Liver (tissue), 9 donors: ENCODE measurements around the gene RSRC2. TPM values are rescaled to one million over a fixed set of nuclear protein-coding genes. Genes with fewer than 3 reads are reported as not detected.

ENCODE experiments used
- DNase-seq: peaks from one replicate; pipeline ENCODE4 v3.0.0-alpha.2; 2017; ENCODE audit warnings: low spot score
- H3K27ac ChIP-seq, 2 donors: one replicate each; pipeline ENCODE4 v1.7.0; 2013; ENCODE audit warnings: inconsistent platforms in 2 of 2, low read length in 2 of 2, control low read depth in 1 of 2, low read depth in 1 of 2, mild to moderate bottlenecking in 1 of 2
- H3K27me3 ChIP-seq, 4 donors: one replicate each; pipeline versions ENCODE4 v1.6.1 to v1.7.0; 2013; ENCODE audit warnings: low read length in 3 of 4, inconsistent platforms in 1 of 4, mild to moderate bottlenecking in 1 of 4, moderate library complexity in 1 of 4; ENCODE audit not compliant: control insufficient read depth in 4 of 4, insufficient read depth in 4 of 4
- H3K36me3 ChIP-seq, 4 donors: one replicate each; pipeline versions ENCODE4 v1.6.1 to v1.7.0; 2013; ENCODE audit warnings: low read length in 3 of 4, mild to moderate bottlenecking in 3 of 4, low read depth in 1 of 4, moderate library complexity in 1 of 4; ENCODE audit not compliant: control insufficient read depth in 4 of 4, insufficient read depth in 3 of 4
- H3K4me1 ChIP-seq, 4 donors: one replicate each; pipeline versions ENCODE4 v1.6.1 to v1.7.0; 2013; ENCODE audit warnings: low read length in 3 of 4, mild to moderate bottlenecking in 3 of 4, moderate library complexity in 1 of 4; ENCODE audit not compliant: control insufficient read depth in 4 of 4, insufficient read depth in 4 of 4
- H3K4me3 ChIP-seq, 3 donors: one replicate each; pipeline versions ENCODE4 v1.6.1 to v1.7.0; 2013; ENCODE audit warnings: low read length in 3 of 3, control low read depth in 1 of 3, low read depth in 1 of 3, mild to moderate bottlenecking in 1 of 3
- H3K9ac ChIP-seq, 2 donors: one replicate each; pipeline ENCODE4 v1.7.0; 2013; ENCODE audit warnings: low read length in 2 of 2, mild to moderate bottlenecking in 2 of 2, moderate library complexity in 2 of 2, control low read depth in 1 of 2, low read depth in 1 of 2
- H3K9me3 ChIP-seq, 4 donors: one replicate each; pipeline versions ENCODE4 v1.6.1 to v1.7.0; 2013; ENCODE audit warnings: low read length in 3 of 4; ENCODE audit not compliant: control insufficient read depth in 4 of 4
- ATF3 ChIP-seq: IDR thresholded peaks from 2 replicates; pipeline ENCODE4 v1.6.1; 2016; ENCODE audit warnings: antibody characterized with exemption
- CTCF ChIP-seq: fragments of 150-350 bp; IDR thresholded peaks from 2 replicates; pipeline ENCODE4 v1.5.1; 2017; ENCODE audit warnings: improper control_type of control experiment, low read depth, low read length; ENCODE audit not compliant: missing input control
- EGR1 ChIP-seq, 2 donors: IDR thresholded peaks; 2 replicates each; pipeline ENCODE4 v1.6.1; 2016 to 2018; ENCODE audit warnings: antibody characterized with exemption in 2 of 2, low read depth in 2 of 2
- FOXA1 ChIP-seq: IDR thresholded peaks from 2 replicates; pipeline ENCODE4 v1.6.1; 2016; ENCODE audit warnings: antibody characterized with exemption
- FOXA2 ChIP-seq: IDR thresholded peaks from 2 replicates; pipeline ENCODE4 v1.6.1; 2016; ENCODE audit warnings: antibody characterized with exemption
- HNF4A ChIP-seq, 2 donors: conservative IDR thresholded peaks; 2 replicates each; pipeline ENCODE4 v1.6.1; 2016; ENCODE audit warnings: antibody characterized with exemption in 2 of 2, mild to moderate bottlenecking in 2 of 2
- HNF4G ChIP-seq: IDR thresholded peaks from 2 replicates; pipeline ENCODE4 v1.6.1; 2016; ENCODE audit warnings: antibody characterized with exemption
- JUND ChIP-seq, 2 donors: IDR thresholded peaks; 2 replicates each; pipeline ENCODE4 v1.6.1; 2016; ENCODE audit warnings: antibody characterized with exemption in 2 of 2
- MAX ChIP-seq: IDR thresholded peaks from 2 replicates; pipeline ENCODE4 v1.6.1; 2016; ENCODE audit warnings: antibody characterized with exemption
- NR2F2 ChIP-seq: IDR thresholded peaks from 2 replicates; pipeline ENCODE4 v1.6.1; 2016; ENCODE audit warnings: antibody characterized with exemption
- RAD21 ChIP-seq, 2 donors: IDR thresholded peaks; 2 replicates each; pipeline ENCODE4 v1.6.1; 2016; ENCODE audit warnings: antibody characterized with exemption in 2 of 2, mild to moderate bottlenecking in 2 of 2
- REST ChIP-seq: IDR thresholded peaks from 2 replicates; pipeline ENCODE4 v1.6.1; 2016; ENCODE audit warnings: antibody characterized with exemption, mild to moderate bottlenecking
- RXRA ChIP-seq, 2 donors: IDR thresholded peaks; 2 replicates each; pipeline ENCODE4 v1.6.1; 2017 to 2018; ENCODE audit warnings: antibody characterized with exemption in 2 of 2, mild to moderate bottlenecking in 1 of 2
- SP1 ChIP-seq: IDR thresholded peaks from 2 replicates; pipeline ENCODE4 v1.6.1; 2018; ENCODE audit warnings: antibody characterized with exemption, mild to moderate bottlenecking
- TAF1 ChIP-seq: conservative IDR thresholded peaks from 2 replicates; pipeline ENCODE4 v1.6.1; 2016; ENCODE audit warnings: antibody characterized with exemption, mild to moderate bottlenecking
- YY1 ChIP-seq: IDR thresholded peaks from 2 replicates; pipeline ENCODE4 v1.6.1; 2016; ENCODE audit warnings: antibody characterized with exemption, mild to moderate bottlenecking
- ZBTB33 ChIP-seq: IDR thresholded peaks from 2 replicates; pipeline ENCODE4 v1.6.1; 2016; ENCODE audit warnings: antibody characterized with exemption
- WGBS: extraction: QIAGEN DNeasy Blood & Tissue Kit; methylation state at CpG from one replicate; pipeline ENCODE4 v1.1.7; 2013; 5-methylcytosine and 5-hydroxymethylcytosine counted together
- polyA plus RNA-seq, 2 donors: library from polyadenylated mRNA; stranded (reverse) in 1 of 2; unstranded in 1 of 2; fragments of 200-250 nt in 1 of 2; fragments of >200 nt in 1 of 2; fragmentation: Nextera tagmentation in 1 of 2; extraction: Ambion mirVana in 1 of 2; gene quantifications; one replicate each; pipeline versions ENCODE4 v1.2.1 to v1.2.3, GENCODE V29; 2013 to 2015
- total RNA-seq, 2 donors: library from RNA; depleted of rRNA; stranded (reverse); fragments of >200 nt; gene quantifications; one replicate each; pipeline ENCODE4 v1.2.3, GENCODE V29; 2014
- donor health status: healthy.
- donor health status: healthy.
- donor health status: healthy.
- donor health status: healthy.
- donor health status: healthy.

Gene RSRC2
- total and polyA plus RNA-seq, 4 donors, result 15.5 to 31.4 (median 25.7) TPM

- no peak for TF ChIP-seq CTCF
- no peak for TF ChIP-seq ZBTB33
- no peak for TF ChIP-seq JUND (IDR thresholded peaks at IDR 0.05)
- TF ChIP-seq FOXA1, result no peak
These were observed 8.9 kb downstream of the RSRC2 start (continued) for GRCh38 chr12:122517877-122518276.

- 95% methylated on average over 13 of the region's 13 CpGs for WGBS
- peaks cover 22 to 93% (median 87%) of the 10 kb centered on the region in 4 donors for H3K36me3 ChIP-seq
These were observed 10.0 kb downstream of the RSRC2 start for GRCh38 chr12:122516544-122517361.

GRCh38 chr12:122515275-122515674 lies 11.5 kb downstream of the RSRC2 start:
- Histone ChIP-seq H3K9ac (no peak overlapping the region), H3K4me1 (no peaks in the 10 kb centered on the region), H3K4me3 (no peak overlapping the region), H3K27me3 (no peaks in the 10 kb centered on the region), H3K27ac (no peak overlapping the region), H3K36me3 (peaks cover 22 to 92% (median 86%) of the 10 kb centered on the region in 4 donors), H3K9me3 (no peaks in the 10 kb centered on the region)
- no peak for DNase-seq
- WGBS, result 97% methylated on average over 2 of the region's 2 CpGs
- no peak for TF ChIP-seq RAD21 (IDR thresholded peaks at IDR 0.05)
- TF ChIP-seq REST, result no peak
- TF ChIP-seq RXRA (IDR thresholded peaks at IDR 0.05), result no peak
- no peak for TF ChIP-seq EGR1 (IDR thresholded peaks at IDR 0.05; ENCODE audit: low read depth in 2 of 2)
- TF ChIP-seq CTCF, result no peak
- TF ChIP-seq FOXA1, result no peak
- no peak for TF ChIP-seq YY1
- TF ChIP-seq JUND (IDR thresholded peaks at IDR 0.05), result no peak
- no peak for TF ChIP-seq HNF4G
- TF ChIP-seq SP1, result no peak
- no peak for TF ChIP-seq NR2F2
- TF ChIP-seq ZBTB33, result no peak
- TF ChIP-seq ATF3, result no peak
- TF ChIP-seq FOXA2, result no peak
- TF ChIP-seq HNF4A (conservative IDR thresholded peaks at IDR 0.05), result no peak
- no peak for TF ChIP-seq TAF1
- no peak for TF ChIP-seq MAX

More at GRCh38 chr12:122516544-122517361, 10.0 kb downstream of the RSRC2 start:
- H3K27me3 ChIP-seq, result no peaks in the 10 kb centered on the region
- H3K27ac ChIP-seq, result no peak overlapping the region
- H3K4me3 ChIP-seq, result no peak overlapping the region
- no peaks in the 10 kb centered on the region for H3K9me3 ChIP-seq
- DNase-seq, result no peak
- no peak overlapping the region for H3K9ac ChIP-seq
- TF ChIP-seq YY1, result no peak
- peaks cover 0 to 1% (median 0%) of the 10 kb centered on the region in 4 donors for H3K4me1 ChIP-seq
